22Rv1 (cell line): ENCODE results near the gene ZDHHC24.

Experiments used
- H3K27ac ChIP-seq: fragments of 450-650 bp; 2 replicates; pipeline ENCODE4 v1.5.1; 2017
- ZFX ChIP-seq: fragments of 450-650 bp; IDR thresholded peaks from 2 replicates; pipeline ENCODE4 v1.6.1; 2017; ENCODE audit warnings: antibody characterized with exemption, borderline replicate concordance
- TF ChIP-seq, protein P1 (sequence below): fragments of 450-650 bp; IDR thresholded peaks from 2 replicates; pipeline ENCODE4 v1.5.1; 2017; ENCODE audit warnings: mild to moderate bottlenecking

ZDHHC24 gene

DNA sequence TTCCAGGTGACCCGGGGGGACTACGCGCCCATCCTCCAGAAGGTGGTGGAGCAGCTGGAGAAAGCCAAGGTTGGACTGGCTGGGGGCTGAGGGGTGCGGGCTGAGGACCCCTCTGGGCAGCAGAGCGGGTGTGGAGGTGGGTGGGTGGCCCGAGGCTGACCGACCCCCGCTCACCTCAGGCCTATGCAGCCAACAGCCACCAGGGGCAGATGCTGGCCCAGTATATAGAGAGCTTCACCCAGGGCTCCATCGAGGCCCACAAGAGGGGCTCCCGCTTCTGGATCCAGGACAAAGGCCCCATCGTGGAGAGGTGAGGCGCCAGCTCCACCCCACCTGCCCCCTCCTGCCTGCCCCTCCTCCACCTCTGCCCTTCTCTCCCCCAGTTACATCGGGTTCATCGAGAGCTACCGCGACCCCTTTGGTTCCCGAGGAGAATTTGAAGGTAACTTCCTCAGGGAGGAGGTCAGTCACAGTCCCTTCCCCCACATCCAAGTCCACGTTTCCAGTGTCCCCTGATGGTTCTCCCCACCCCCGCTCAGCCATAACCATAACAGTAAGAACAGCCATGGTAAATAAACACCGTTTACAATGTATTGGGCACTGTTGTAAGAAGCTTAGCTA lies 54.4 kb downstream of the ZDHHC24 start:
- H3K27ac ChIP-seq, result no peak overlapping the region

DNA sequence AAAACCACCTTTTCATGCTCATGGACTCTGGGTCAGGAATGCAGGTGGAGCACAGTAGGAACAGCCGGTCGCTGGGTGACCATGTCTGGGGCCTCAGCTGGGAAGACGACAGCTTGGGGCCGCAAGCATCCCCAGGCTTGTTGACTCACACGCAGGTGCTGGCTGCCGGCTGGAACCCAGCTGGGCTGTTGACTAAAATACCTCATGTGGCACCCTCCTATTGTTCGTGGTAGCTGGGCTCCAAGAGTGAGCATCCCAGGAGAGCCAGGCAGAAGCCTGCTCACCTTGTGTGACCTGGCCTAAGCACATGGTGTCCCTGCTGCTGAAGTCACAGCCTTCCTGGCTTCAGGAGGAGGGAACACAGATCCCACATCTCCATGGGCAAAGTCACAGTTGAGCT lies 56.2 kb downstream of the ZDHHC24 start:
- TF ChIP-seq ZFX, result no peak
- TF ChIP-seq, protein P1, sequence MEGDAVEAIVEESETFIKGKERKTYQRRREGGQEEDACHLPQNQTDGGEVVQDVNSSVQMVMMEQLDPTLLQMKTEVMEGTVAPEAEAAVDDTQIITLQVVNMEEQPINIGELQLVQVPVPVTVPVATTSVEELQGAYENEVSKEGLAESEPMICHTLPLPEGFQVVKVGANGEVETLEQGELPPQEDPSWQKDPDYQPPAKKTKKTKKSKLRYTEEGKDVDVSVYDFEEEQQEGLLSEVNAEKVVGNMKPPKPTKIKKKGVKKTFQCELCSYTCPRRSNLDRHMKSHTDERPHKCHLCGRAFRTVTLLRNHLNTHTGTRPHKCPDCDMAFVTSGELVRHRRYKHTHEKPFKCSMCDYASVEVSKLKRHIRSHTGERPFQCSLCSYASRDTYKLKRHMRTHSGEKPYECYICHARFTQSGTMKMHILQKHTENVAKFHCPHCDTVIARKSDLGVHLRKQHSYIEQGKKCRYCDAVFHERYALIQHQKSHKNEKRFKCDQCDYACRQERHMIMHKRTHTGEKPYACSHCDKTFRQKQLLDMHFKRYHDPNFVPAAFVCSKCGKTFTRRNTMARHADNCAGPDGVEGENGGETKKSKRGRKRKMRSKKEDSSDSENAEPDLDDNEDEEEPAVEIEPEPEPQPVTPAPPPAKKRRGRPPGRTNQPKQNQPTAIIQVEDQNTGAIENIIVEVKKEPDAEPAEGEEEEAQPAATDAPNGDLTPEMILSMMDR, result no peak

More for the DNA sequence above, 54.4 kb downstream of the ZDHHC24 start:
- TF ChIP-seq ZFX, result no peak
- TF ChIP-seq, protein P1, result peak; percentile 51

DNA sequence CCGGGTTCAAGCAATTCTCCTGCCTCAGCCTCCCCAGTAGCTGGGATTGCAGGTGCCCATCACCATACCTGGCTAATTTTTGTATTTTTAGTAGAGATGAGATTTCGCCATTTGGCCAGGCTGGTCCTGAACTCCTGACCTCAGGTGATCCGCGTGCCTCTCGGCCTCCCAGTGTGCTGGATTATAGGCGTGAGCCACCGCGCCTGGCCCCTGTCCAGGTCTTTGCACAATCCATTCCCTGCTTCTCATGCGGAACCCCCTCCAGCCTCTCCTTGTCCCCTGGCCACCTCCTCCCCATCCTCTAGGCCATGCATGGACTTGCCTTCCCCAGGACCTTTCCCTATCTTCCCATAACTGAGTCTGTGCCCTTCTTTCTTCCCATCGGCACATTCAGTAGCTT lies 56.9 kb downstream of the ZDHHC24 start:
- TF ChIP-seq ZFX, result no peak
- TF ChIP-seq, protein P1, result no peak
- H3K27ac ChIP-seq, result no peak overlapping the region

More for the DNA sequence above, 56.2 kb downstream of the ZDHHC24 start:
- no peak overlapping the region for H3K27ac ChIP-seq

DNA sequence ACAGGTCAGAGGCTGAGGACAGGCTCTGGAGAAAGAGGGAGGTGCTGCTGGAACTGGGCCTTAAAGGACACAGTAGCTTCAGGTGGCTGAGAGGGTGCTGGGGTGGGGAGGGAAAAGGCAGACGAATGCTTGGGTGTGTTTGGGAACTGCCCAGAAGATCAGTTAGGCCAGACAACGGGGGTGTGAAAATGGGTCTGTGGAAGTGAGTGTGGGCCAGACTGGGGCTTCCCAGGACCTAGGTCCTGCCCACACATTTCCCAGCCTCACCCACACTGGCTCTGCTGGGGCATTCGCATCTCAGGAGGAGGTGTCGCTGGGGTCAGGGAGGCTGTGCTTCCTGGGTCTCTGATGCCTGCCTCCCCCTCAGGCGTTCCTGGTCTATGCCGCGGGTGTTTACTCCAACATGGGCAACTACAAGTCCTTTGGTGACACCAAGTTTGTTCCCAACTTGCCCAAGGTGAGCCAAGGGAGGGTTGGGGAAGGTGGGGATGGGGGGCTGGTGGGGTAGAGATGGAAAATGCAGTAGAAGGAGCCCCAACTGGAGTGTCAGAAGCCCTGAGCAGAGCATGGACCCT lies 61.0 kb downstream of the ZDHHC24 start:
- TF ChIP-seq, protein P1, result no peak
- TF ChIP-seq ZFX, result no peak
- H3K27ac ChIP-seq, result no peak overlapping the region

GRCh38 chr11:66480117-66480938 lies 65.5 kb downstream of the ZDHHC24 start, which contains the start of gene DPP3:
TSS of gene DPP3 (plus strand) at chr11:66480434. CDS start at chr11:66482201, 1,767 bp downstream.
- TF ChIP-seq, protein P1, result no peak
- TF ChIP-seq ZFX, result 0 out of 2 replicates have a peak, but pooled peaks have one; percentile 77
- H3K27ac ChIP-seq, result peak within 1 kb of the TSS; percentile 92

- no peak for TF ChIP-seq ZFX
- TF ChIP-seq, protein P1, result no peak
- H3K27ac ChIP-seq, result peak overlapping the region; percentile 92
Observed at GRCh38 chr11:66479394-66480116, 66.3 kb downstream of the ZDHHC24 start.
